GM12891 (cell line): Measurements from ENCODE around the gene BCKDHA.

Experiments used
- POLR2A ChIP-seq: IDR thresholded peaks from 2 replicates; pipeline ENCODE4 v1.6.1; 2011; ENCODE audit warnings: low read depth, low read length, control low read depth
- POLR2AphosphoS5 ChIP-seq: IDR thresholded peaks from 2 replicates; pipeline ENCODE4 v1.6.1; 2011; ENCODE audit warnings: low read depth, low read length, control low read depth
- POU2F2 ChIP-seq: IDR thresholded peaks from 2 replicates; pipeline ENCODE4 v1.6.1; 2011; ENCODE audit warnings: low read depth, mild to moderate bottlenecking, control low read depth, low read length, moderate library complexity
- SPI1 ChIP-seq: IDR thresholded peaks from 2 replicates; pipeline ENCODE4 v1.6.1; 2011; ENCODE audit warnings: low read depth, low read length, control low read depth
- TAF1 ChIP-seq: IDR thresholded peaks from 2 replicates; pipeline ENCODE4 v1.6.1; 2011; ENCODE audit warnings: low read depth, low read length, control low read depth

DNA sequence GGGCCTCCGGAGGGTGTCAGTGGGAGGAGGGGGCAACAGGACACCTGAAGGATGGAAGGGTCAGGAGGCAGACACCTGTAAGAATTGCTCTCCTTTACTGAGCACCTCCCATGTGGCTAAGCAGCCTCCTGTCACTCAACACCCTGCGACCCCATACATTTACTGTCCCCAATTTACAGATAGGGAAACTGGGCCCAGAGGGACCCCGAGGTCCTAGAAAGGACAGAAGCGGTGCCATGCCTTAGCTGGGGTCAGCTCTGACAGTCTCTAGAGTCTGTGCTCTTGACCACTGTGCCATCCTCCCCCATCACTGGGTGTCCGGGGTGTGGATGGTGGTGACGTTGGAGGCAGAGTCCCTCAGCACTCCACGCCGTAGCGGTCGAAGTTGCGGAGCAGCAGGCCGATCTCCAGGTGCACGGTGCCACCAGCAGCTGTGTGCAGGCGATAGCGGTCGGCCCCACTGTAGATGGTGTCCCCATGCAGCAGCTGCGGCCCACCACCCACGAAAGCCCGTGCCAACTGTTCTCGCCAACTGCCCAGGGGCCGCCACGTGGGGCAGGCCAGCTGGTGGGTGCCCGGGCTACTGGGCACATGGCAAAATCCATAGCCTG lies 43.2 kb upstream of the BCKDHA start:
- no peak for TF ChIP-seq SPI1
- no peak for TF ChIP-seq POLR2AphosphoS5
- TF ChIP-seq POLR2A = no peak
- no peak for TF ChIP-seq TAF1
- no peak for TF ChIP-seq POU2F2
